Uterus (tissue), 4 donors: ENCODE measurements around the gene MYOG. TPM values are rescaled to one million over a fixed set of nuclear protein-coding genes. Genes with fewer than 3 reads are reported as not detected.

Experiments used
- DNase-seq, 2 donors: peaks; one replicate each; pipeline ENCODE4 v3.0.0-alpha.2; 2019 to 2020
- H3K27ac ChIP-seq, 2 donors: fragments of 200-600 bp; sonication (generic); 1 replicate in 1 of 2; 2 replicates in 1 of 2; pipeline ENCODE4 v1.5.1; 2016 to 2018
- H3K27me3 ChIP-seq, 2 donors: fragments of 200-600 bp; sonication (generic); one replicate each; pipeline ENCODE4 v1.5.1; 2018 to 2019; ENCODE audit warnings: control low read depth in 1 of 2
- H3K36me3 ChIP-seq, 2 donors: fragments of 200-600 bp; sonication (generic); one replicate each; pipeline ENCODE4 v1.5.1; 2019; ENCODE audit warnings: control low read depth in 1 of 2
- H3K4me1 ChIP-seq, 2 donors: fragments of 200-600 bp; sonication (generic); one replicate each; pipeline ENCODE4 v1.5.1; 2018 to 2019; ENCODE audit warnings: control low read depth in 1 of 2
- H3K4me3 ChIP-seq, 2 donors: fragments of 200-600 bp; sonication (generic); 1 replicate in 1 of 2; 2 replicates in 1 of 2; pipeline ENCODE4 v1.5.1; 2018 to 2019; ENCODE audit warnings: mild to moderate bottlenecking in 1 of 2
- H3K9me3 ChIP-seq, 2 donors: fragments of 200-600 bp; sonication (generic); one replicate each; pipeline ENCODE4 v1.5.1; 2019; ENCODE audit warnings: control low read depth in 1 of 2
- CTCF ChIP-seq, 4 experiments: fragments of 200-600 bp in 2 of 4; fragments of 450-650 bp in 2 of 4; sonication (generic) in 2 of 4; IDR thresholded peaks; one replicate each; pipeline ENCODE4 v1.5.1; 2016 to 2019; ENCODE audit warnings: antibody characterized with exemption in 4 of 4, mild to moderate bottlenecking in 2 of 4, moderate library complexity in 1 of 4
- POLR2A ChIP-seq, 2 donors: fragments of 450-650 bp; IDR thresholded peaks; one replicate each; pipeline ENCODE4 v1.6.1; 2016; ENCODE audit warnings: antibody characterized with exemption in 2 of 2, mild to moderate bottlenecking in 1 of 2, moderate library complexity in 1 of 2
- intact Hi-C: fragments of 100-400 bp; cut with DNase I; formaldehyde crosslinking; loops from one replicate; pipeline ENCODE4 v1.15.1; 2023; ENCODE audit warnings: low total_unique reads
- total RNA-seq, 4 donors: library from RNA; depleted of rRNA in 3 of 4; stranded (reverse); fragments of >200 nt in 3 of 4; gene quantifications; one replicate each; pipeline versions ENCODE4 v1.1.0 to v1.2.4, GENCODE V29; 2014 to 2023
- donor health status: DM: yes; HTN: yes; CAD: no.

Gene MYOG
- total RNA-seq, 4 donors from 2014 or later = not detected

GRCh38 chr1:203086992-203087763 lies 1.4 kb upstream of the MYOG start:
- no peaks in the 10 kb centered on the region for H3K4me1 ChIP-seq
- intact Hi-C loops = no loop called here
- H3K27ac ChIP-seq = no peak overlapping the region
- no peak for TF ChIP-seq POLR2A (IDR thresholded peaks at IDR 0.05)
- no peak for TF ChIP-seq CTCF (IDR thresholded peaks at IDR 0.05)
- no peak for DNase-seq
- H3K9me3 ChIP-seq = no peaks in the 10 kb centered on the region
- no peaks in the 10 kb centered on the region for H3K36me3 ChIP-seq
- H3K27me3 ChIP-seq = no peaks in the 10 kb centered on the region
- H3K4me3 ChIP-seq = no peak overlapping the region

GRCh38 chr1:203084588-203085527 lies 954 bp downstream of the MYOG start:
- DNase-seq = no peak
- no peak overlapping the region for H3K27ac ChIP-seq
- TF ChIP-seq POLR2A (IDR thresholded peaks at IDR 0.05) (no peak), CTCF (IDR thresholded peaks at IDR 0.05) (no peak)
- no peaks in the 10 kb centered on the region for H3K9me3 ChIP-seq
- intact Hi-C loops = no loop called here
- no peak overlapping the region for H3K4me3 ChIP-seq
- no peaks in the 10 kb centered on the region for H3K4me1 ChIP-seq
- H3K27me3 ChIP-seq = no peaks in the 10 kb centered on the region
- no peaks in the 10 kb centered on the region for H3K36me3 ChIP-seq

DNA sequence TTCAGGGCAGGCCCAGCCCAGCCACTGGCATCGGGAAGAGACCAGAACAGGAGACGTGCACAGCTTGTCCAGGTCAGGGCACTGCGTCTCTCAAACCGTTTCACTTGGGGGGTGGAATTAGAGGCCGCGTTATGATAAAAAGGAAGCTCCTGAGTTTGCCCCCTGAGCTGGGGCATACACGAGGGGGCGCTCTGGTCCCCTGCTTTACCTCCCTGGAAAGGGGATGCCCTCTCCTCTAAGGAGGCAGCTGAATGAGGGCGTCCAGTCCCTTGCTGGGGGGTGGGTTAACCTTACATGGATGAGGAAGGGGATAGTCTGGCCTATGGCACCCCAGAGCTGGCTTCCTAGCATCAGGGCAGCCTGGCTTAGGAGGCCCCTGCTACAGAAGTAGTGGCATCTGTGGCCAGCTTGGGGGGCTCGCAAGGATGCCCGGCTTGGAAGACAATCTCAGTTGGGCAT lies 2.3 kb downstream of the MYOG start:
- DNase-seq = no peak
- TF ChIP-seq POLR2A (IDR thresholded peaks at IDR 0.05) (no peak), CTCF (IDR thresholded peaks at IDR 0.05) (no peak)
- Histone ChIP-seq H3K4me1 (no peaks in the 10 kb centered on the region), H3K27me3 (no peaks in the 10 kb centered on the region), H3K9me3 (no peaks in the 10 kb centered on the region), H3K27ac (no peak overlapping the region), H3K4me3 (no peak overlapping the region), H3K36me3 (no peaks in the 10 kb centered on the region)
- intact Hi-C loops = no loop called here

DNA sequence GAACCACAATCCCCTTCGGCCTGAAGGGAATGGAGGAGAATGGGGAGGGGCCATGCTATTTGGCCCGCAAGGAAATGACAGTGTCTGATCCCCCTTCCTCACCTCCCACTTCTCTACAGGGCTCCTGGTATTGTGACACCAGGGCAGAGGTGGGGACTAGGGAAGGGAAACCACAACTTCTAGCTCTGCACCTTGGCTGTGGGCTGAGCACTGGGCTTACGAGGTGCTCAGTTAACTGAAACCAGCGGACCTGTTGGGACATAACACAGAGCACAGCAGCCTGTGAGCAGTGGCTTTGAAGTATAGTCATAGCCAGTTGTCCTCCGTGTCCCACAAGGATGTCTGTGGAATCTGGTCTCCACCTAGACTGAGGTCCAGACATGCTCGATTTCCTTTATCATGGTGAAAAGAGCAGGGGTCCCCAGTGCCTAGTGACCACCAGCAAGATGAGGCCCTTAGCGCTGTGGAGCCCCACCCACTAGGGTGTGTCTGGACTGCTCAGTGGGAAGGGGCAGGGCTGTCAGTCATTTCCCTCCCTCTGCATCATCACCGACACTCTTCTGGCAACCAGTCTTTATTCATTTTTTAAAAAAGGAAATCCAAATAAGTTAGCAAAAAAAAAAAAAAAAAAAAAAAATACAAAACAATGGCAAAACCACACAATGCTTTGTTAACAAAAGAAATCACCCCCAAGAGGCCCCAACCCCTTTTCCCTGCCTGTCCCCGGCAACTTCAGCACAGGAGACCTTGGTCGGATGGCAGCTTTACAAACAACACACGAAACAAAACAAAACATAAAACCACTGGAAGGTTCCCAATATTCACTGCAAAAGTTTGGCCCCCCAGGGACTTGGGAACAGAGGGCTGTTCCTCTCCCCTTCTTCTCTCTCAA lies 3.0 kb downstream of the MYOG start:
- Histone ChIP-seq H3K4me3 (no peak overlapping the region), H3K36me3 (no peaks in the 10 kb centered on the region), H3K27me3 (no peaks in the 10 kb centered on the region), H3K9me3 (no peaks in the 10 kb centered on the region), H3K27ac (no peak overlapping the region), H3K4me1 (no peaks in the 10 kb centered on the region)
- intact Hi-C loops = no loop called here
- DNase-seq = no peak
- TF ChIP-seq POLR2A (IDR thresholded peaks at IDR 0.05) = no peak
- TF ChIP-seq CTCF (IDR thresholded peaks at IDR 0.05) = no peak
